Loucy (cell line): Measurements from ENCODE around the gene GSKIP.

Source experiments
- H2AFZ ChIP-seq: fragments of 200-600 bp; sonication (generic); 2 replicates; pipeline ENCODE4 v1.6.0; 2016; ENCODE audit warnings: antibody characterized with exemption, mild to moderate bottlenecking, low read length, moderate library complexity
- H3F3A ChIP-seq: fragments of 200-600 bp; 2 replicates; pipeline ENCODE4 v1.6.0; 2016; ENCODE audit warnings: antibody characterized with exemption, low read depth, mild to moderate bottlenecking
- H3K27me3 ChIP-seq: fragments of 200-600 bp; sonication (generic); 2 replicates; pipeline ENCODE4 v1.6.1; 2014; ENCODE audit warnings: low read length, mild to moderate bottlenecking; ENCODE audit not compliant: insufficient read depth, poor library complexity, severe bottlenecking
- H3K36me3 ChIP-seq: fragments of 200-600 bp; sonication (generic); 2 replicates; pipeline ENCODE4 v1.6.1; 2016; ENCODE audit warnings: low read length; ENCODE audit not compliant: insufficient read depth
- H3K4me1 ChIP-seq: fragments of 200-600 bp; sonication (generic); 2 replicates; pipeline ENCODE4 v1.5.1; 2014; ENCODE audit warnings: low read length, mild to moderate bottlenecking; ENCODE audit not compliant: insufficient read depth, poor library complexity, severe bottlenecking
- H3K4me2 ChIP-seq: fragments of 200-600 bp; sonication (generic); 2 replicates; pipeline ENCODE4 v1.6.0; 2014; ENCODE audit warnings: antibody characterized with exemption, low read length, low read depth, mild to moderate bottlenecking; ENCODE audit not compliant: poor library complexity, severe bottlenecking
- H3K4me3 ChIP-seq: fragments of 200-600 bp; sonication (generic); 2 replicates; pipeline ENCODE4 v1.5.1; 2014; ENCODE audit warnings: low read length, mild to moderate bottlenecking, mixed read lengths; ENCODE audit not compliant: poor library complexity, severe bottlenecking
- H3K79me2 ChIP-seq: fragments of 200-600 bp; sonication (generic); 2 replicates; pipeline ENCODE4 v1.6.1; 2014; ENCODE audit warnings: low read length; ENCODE audit not compliant: insufficient read depth
- H3K9ac ChIP-seq: fragments of 200-600 bp; sonication (generic); 2 replicates; pipeline ENCODE4 v1.6.0; 2014; ENCODE audit warnings: mild to moderate bottlenecking, low read depth, low read length, moderate library complexity; ENCODE audit not compliant: poor library complexity, severe bottlenecking
- H3K9me2 ChIP-seq: fragments of 200-600 bp; sonication (generic); replicated peaks from 2 replicates; pipeline ENCODE4 v1.6.1; 2016; ENCODE audit warnings: low read depth, low read length, mixed read lengths
- H3K9me3 ChIP-seq: fragments of 200-600 bp; sonication (generic); 2 replicates; pipeline ENCODE4 v1.6.1; 2014; ENCODE audit warnings: mild to moderate bottlenecking, antibody characterized with exemption, low read length, low read depth; ENCODE audit not compliant: insufficient read depth
- H4K20me1 ChIP-seq: fragments of 200-600 bp; sonication (generic); 2 replicates; pipeline ENCODE4 v1.6.0; 2014; ENCODE audit warnings: antibody characterized with exemption, low read length, mild to moderate bottlenecking; ENCODE audit not compliant: insufficient read depth, poor library complexity, severe bottlenecking
- CTCF ChIP-seq: fragments of 200-600 bp; sonication (generic); conservative IDR thresholded peaks from 2 replicates; pipeline ENCODE4 v1.5.1; 2014; ENCODE audit warnings: mild to moderate bottlenecking, antibody characterized with exemption, low read length
- EZH2phosphoT487 ChIP-seq: fragments of 200-600 bp; IDR thresholded peaks from 2 replicates; pipeline ENCODE4 v1.6.1; 2018; ENCODE audit warnings: antibody characterized with exemption, mild to moderate bottlenecking, moderate library complexity, borderline replicate concordance

The GSKIP gene

GRCh38 chr14:96403409-96403808 is 40.1 kb downstream of the GSKIP start:
- Histone ChIP-seq H3F3A (no peaks in the 10 kb centered on the region), H3K4me3 (no peak overlapping the region), H2AFZ (no peak overlapping the region), H3K27me3 (no peaks in the 10 kb centered on the region), H3K9me3 (no peaks in the 10 kb centered on the region), H4K20me1 (no peaks in the 10 kb centered on the region), H3K9ac (no peak overlapping the region), H3K79me2 (no peaks in the 10 kb centered on the region), H3K9me2 (no peaks in the 10 kb centered on the region), H3K36me3 (no peaks in the 10 kb centered on the region), H3K4me1 (peaks cover 11% of the 10 kb centered on the region), H3K4me2 (no peak overlapping the region)
- TF ChIP-seq CTCF (no peak), EZH2phosphoT487 (no peak)

GRCh38 chr14:96405677-96406076 is 42.4 kb downstream of the GSKIP start:
- Histone ChIP-seq H4K20me1 (no peaks in the 10 kb centered on the region), H3K9ac (no peak overlapping the region), H3K4me1 (peaks cover 11% of the 10 kb centered on the region), H3K27me3 (no peaks in the 10 kb centered on the region), H3K36me3 (no peaks in the 10 kb centered on the region), H3K9me2 (no peaks in the 10 kb centered on the region), H3K4me3 (no peak overlapping the region), H3K79me2 (no peaks in the 10 kb centered on the region), H3K9me3 (no peaks in the 10 kb centered on the region), H3K4me2 (peak overlapping the region; percentile 15), H2AFZ (peak overlapping the region; percentile 65), H3F3A (no peaks in the 10 kb centered on the region)
- TF ChIP-seq CTCF (no peak), EZH2phosphoT487 (no peak)

GRCh38 chr14:96407935-96408570 is 44.7 kb downstream of the GSKIP start:
- no peaks in the 10 kb centered on the region for H3K36me3 ChIP-seq
- H3F3A ChIP-seq: no peaks in the 10 kb centered on the region
- no peak overlapping the region for H2AFZ ChIP-seq
- H3K4me2 ChIP-seq: no peak overlapping the region
- no peak overlapping the region for H3K4me3 ChIP-seq
- no peak overlapping the region for H3K9ac ChIP-seq
- H3K9me3 ChIP-seq: no peaks in the 10 kb centered on the region
- peaks cover 11% of the 10 kb centered on the region for H3K4me1 ChIP-seq
- H3K79me2 ChIP-seq: no peaks in the 10 kb centered on the region
- H3K27me3 ChIP-seq: no peaks in the 10 kb centered on the region
- no peaks in the 10 kb centered on the region for H3K9me2 ChIP-seq
- TF ChIP-seq CTCF (no peak), EZH2phosphoT487 (no peak)
- no peaks in the 10 kb centered on the region for H4K20me1 ChIP-seq
